GM18868 (cell line): ENCODE data around the gene CD164.
"Not testable (repeated sequence)": the region's sequence is repeated elsewhere in the genome, so short reads cannot be mapped to it uniquely, and the experiment has no call there.

Source experiments
- ATAC-seq: cut with Tn5 transposase; IDR thresholded peaks from one replicate; pipeline ENCODE4 v1.9.1; 2021; ENCODE audit warnings: mild to moderate bottlenecking, moderate library complexity; ENCODE audit not compliant: unreplicated experiment

CD164 gene

GRCh38 chr6:109344226-109344625 is 38.0 kb downstream of the CD164 start:
- no peak for ATAC-seq

- ATAC-seq: no peak
Observed at GRCh38 chr6:109343518-109343917, 38.7 kb downstream of the CD164 start.

- no peak for ATAC-seq
Observed at GRCh38 chr6:109342911-109343310, 39.4 kb downstream of the CD164 start.

- no peak for ATAC-seq
Observed at GRCh38 chr6:109342506-109342905, 39.8 kb downstream of the CD164 start.

GRCh38 chr6:109340811-109341210 is 41.5 kb downstream of the CD164 start:
- no peak for ATAC-seq

GRCh38 chr6:109339906-109340678 is 42.2 kb downstream of the CD164 start:
- no peak for ATAC-seq

GRCh38 chr6:109336221-109336961 is 45.9 kb downstream of the CD164 start:
- ATAC-seq: no peak

GRCh38 chr6:109333870-109334269 is 48.4 kb downstream of the CD164 start:
- ATAC-seq: not testable (repeated sequence)

- ATAC-seq: no peak
Observed at GRCh38 chr6:109332748-109333147, 49.5 kb downstream of the CD164 start.

- no peak for ATAC-seq
Observed at GRCh38 chr6:109331081-109331480, 51.2 kb downstream of the CD164 start.

- ATAC-seq: no peak
Observed at GRCh38 chr6:109330263-109330662, 52.0 kb downstream of the CD164 start.

- no peak for ATAC-seq
Observed at GRCh38 chr6:109328629-109329028, 53.6 kb downstream of the CD164 start.

GRCh38 chr6:109327959-109328358 is 54.3 kb downstream of the CD164 start:
- ATAC-seq: no peak

GRCh38 chr6:109327491-109327890 is 54.8 kb downstream of the CD164 start:
- ATAC-seq: no peak

- ATAC-seq: no peak
Observed at GRCh38 chr6:109326351-109326750, 55.9 kb downstream of the CD164 start.

- ATAC-seq: no peak
Observed at GRCh38 chr6:109325400-109325801, 56.9 kb downstream of the CD164 start.

GRCh38 chr6:109323241-109323640 is 59.0 kb downstream of the CD164 start:
- ATAC-seq: no peak

- no peak for ATAC-seq
Observed at GRCh38 chr6:109322825-109323224, 59.4 kb downstream of the CD164 start.

- ATAC-seq: no peak
Observed at GRCh38 chr6:109321752-109322151, 60.5 kb downstream of the CD164 start.

- no peak for ATAC-seq
Observed at GRCh38 chr6:109320072-109320471, 62.2 kb downstream of the CD164 start.

- no peak for ATAC-seq
Observed at GRCh38 chr6:109318328-109318876, 63.9 kb downstream of the CD164 start.

- no peak for ATAC-seq
Observed at GRCh38 chr6:109316909-109317308, 65.4 kb downstream of the CD164 start.
